Lower leg skin (tissue), 3 donors: Measurements from ENCODE around the gene FILIP1.

ENCODE experiments used
- CTCF ChIP-seq, 3 donors: fragments of 450-650 bp; IDR thresholded peaks; one replicate each; pipeline ENCODE4 v1.5.1; 2016; ENCODE audit warnings: antibody characterized with exemption in 3 of 3, mild to moderate bottlenecking in 3 of 3, moderate library complexity in 2 of 3
- POLR2A ChIP-seq, 2 donors: fragments of 450-650 bp; IDR thresholded peaks; one replicate each; pipeline ENCODE4 v1.6.1; 2016 to 2017; ENCODE audit warnings: antibody characterized with exemption in 2 of 2, mild to moderate bottlenecking in 1 of 2, moderate library complexity in 1 of 2

DNA sequence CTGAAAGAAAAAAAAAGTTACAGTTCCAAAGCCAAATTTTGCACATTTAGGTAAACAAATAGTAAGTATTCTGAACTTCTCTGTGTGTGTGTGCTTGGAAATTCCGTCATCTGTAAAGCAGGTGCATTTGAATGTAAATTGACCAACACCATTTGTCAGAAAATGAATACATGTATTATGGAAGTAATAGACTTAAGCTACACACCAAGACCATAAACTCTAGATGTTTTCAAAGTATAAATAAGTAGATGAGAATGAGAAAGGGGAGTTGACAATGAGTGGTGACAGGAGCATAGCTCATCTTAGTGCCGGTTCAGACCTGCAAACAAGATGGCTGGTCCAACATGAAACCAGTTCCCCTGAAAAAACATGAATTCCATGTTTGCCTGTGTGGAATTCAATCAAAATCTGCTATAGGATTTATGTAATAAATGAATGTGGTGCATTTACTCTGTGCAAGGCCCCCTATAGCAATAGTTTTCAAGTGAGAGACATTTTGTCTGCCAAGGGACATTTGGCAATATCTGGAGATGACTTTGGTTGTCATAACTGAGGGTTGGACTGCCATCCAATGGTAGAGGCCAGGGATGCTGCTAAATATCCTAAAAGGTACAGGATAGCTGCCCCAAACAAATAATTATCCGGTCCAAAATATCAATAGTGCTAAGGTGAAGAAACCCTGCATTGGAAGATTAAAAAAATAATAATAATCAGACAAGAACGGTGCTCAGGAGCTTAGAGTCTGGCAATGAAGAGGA, 11.0 kb upstream of the FILIP1 start:
- no peak for TF ChIP-seq CTCF (IDR thresholded peaks at IDR 0.05)
- TF ChIP-seq POLR2A (IDR thresholded peaks at IDR 0.05) = no peak
